GM18907 (cell line): ENCODE results near the gene KDM6B.
"Not testable (repeated sequence)": the region's sequence is repeated elsewhere in the genome, so short reads cannot be mapped to it uniquely, and the experiment has no call there.

Source experiments
- ATAC-seq: cut with Tn5 transposase; IDR thresholded peaks from one replicate; pipeline ENCODE4 v1.9.1; 2021; ENCODE audit warnings: mild to moderate bottlenecking, moderate library complexity; ENCODE audit not compliant: unreplicated experiment

The KDM6B gene, protein sequence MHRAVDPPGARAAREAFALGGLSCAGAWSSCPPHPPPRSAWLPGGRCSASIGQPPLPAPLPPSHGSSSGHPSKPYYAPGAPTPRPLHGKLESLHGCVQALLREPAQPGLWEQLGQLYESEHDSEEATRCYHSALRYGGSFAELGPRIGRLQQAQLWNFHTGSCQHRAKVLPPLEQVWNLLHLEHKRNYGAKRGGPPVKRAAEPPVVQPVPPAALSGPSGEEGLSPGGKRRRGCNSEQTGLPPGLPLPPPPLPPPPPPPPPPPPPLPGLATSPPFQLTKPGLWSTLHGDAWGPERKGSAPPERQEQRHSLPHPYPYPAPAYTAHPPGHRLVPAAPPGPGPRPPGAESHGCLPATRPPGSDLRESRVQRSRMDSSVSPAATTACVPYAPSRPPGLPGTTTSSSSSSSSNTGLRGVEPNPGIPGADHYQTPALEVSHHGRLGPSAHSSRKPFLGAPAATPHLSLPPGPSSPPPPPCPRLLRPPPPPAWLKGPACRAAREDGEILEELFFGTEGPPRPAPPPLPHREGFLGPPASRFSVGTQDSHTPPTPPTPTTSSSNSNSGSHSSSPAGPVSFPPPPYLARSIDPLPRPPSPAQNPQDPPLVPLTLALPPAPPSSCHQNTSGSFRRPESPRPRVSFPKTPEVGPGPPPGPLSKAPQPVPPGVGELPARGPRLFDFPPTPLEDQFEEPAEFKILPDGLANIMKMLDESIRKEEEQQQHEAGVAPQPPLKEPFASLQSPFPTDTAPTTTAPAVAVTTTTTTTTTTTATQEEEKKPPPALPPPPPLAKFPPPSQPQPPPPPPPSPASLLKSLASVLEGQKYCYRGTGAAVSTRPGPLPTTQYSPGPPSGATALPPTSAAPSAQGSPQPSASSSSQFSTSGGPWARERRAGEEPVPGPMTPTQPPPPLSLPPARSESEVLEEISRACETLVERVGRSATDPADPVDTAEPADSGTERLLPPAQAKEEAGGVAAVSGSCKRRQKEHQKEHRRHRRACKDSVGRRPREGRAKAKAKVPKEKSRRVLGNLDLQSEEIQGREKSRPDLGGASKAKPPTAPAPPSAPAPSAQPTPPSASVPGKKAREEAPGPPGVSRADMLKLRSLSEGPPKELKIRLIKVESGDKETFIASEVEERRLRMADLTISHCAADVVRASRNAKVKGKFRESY (N-terminal part only)

DNA sequence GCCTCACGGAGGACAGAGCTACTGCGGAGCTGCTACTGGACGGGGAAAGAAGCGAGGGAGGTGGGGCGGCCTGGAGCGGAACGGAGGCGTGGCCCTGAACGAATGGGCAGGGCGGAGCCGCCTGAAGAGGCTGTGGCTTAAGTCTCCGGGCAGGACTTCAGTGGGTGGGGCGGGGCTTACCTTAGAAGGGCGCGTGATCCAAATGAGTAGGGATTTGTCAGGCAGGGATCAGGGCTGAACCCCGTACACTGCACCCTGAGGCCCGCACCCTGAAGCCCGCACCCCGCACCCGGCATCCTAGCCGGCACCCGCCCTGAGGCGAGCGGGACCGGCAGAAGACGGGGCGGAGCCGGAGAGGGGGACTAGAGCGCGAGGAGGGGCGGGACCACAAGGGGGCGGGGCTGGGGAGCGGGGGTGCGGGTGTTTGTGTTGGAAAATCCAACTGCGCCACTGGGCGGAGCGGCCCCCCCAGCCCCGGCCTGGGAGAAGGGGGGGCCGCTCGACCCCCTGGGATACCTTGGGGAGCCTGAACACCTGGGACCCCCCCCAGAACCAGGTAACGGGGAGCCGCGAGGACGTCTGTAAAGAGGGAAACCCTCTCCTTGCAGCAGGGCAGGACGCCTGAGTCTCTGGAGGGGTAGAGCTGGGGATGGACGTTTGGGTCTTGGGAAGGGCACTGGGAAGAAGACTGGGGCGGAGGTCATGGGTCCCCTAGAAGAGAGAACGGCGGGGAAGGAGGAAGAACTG is at the start of gene KDM6B:
Gene KDM6B (plus strand): TSS at position 423 of the 747 bp plus-strand sequence. CDS start 11,338 bp downstream, outside the sequence.
- peak; percentile 36 for ATAC-seq

DNA sequence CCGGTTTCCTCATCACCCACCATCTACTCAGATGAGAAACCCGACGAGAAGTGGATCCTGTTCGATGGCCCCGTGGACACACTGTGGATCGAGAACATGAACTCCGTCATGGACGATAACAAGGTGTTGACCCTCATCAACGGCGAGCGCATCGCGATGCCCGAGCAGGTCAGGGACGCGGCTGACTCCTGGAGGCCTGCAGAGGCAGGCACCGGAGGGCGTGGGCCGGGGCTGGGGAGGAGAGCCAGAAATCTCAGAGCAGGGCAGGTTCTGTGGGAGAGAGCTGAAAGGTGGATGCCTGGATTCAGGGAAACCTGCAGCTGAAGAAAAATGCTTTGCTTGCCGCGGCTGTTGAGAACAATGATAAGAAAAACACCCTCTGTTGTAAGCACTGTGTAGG is 47.2 kb upstream of the KDM6B start:
- no peak for ATAC-seq

DNA sequence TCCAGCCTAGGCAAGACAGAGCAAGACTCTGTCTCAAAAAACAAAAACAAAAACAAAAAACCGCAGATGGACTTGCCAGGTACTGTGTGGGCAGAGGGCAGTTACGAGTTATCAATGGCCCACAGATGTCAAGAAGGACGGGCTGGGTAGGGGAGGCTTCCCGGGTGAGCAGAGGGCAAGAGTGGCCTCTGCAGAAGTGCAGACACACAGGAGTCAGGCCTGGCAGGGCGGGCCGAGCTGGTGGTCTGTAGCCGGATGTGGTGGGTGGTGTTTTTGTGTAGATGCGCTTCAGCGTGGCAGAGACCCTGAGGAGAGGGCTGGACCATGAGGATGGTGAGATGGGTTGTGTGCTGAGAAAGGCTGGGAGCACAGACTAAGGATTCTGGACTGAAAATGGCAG is 44.9 kb upstream of the KDM6B start:
- no peak for ATAC-seq

DNA sequence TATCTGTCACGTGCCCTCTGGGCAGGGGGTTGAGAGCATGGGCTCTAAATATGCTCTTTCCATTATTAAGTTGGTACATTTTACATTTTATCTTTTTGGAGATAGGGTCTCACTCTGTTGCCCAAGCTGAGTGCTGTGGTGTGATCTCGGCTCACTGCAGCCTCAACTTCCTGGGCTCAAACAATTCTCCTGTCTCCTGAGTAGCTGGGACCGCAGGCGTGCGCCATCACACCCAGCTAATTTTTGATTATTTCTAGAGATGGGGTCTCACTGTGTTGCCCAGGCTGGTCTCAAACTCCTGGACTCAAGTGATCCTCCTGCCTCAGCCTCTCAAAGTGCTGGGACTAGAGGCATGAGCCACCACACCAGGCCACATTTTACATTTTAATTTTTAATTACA is 43.9 kb upstream of the KDM6B start:
- ATAC-seq: no peak

DNA sequence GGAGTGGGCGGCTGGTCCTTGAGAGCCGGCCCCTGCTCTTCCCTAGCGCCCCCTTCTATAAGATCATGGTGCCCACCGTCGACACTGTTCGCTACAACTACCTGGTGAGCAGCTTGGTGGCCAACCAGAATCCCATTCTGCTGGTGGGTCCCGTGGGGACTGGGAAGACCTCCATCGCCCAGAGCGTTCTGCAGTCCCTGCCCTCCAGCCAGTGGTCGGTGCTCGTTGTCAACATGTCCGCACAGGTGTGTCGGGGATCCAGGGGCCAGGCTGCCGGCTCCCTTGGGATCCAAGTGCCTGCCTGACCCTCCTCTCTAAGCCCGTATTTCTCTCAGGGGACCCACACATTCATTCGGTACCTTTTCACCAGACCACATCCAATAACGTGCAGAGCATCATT is 41.4 kb upstream of the KDM6B start:
- no peak for ATAC-seq

DNA sequence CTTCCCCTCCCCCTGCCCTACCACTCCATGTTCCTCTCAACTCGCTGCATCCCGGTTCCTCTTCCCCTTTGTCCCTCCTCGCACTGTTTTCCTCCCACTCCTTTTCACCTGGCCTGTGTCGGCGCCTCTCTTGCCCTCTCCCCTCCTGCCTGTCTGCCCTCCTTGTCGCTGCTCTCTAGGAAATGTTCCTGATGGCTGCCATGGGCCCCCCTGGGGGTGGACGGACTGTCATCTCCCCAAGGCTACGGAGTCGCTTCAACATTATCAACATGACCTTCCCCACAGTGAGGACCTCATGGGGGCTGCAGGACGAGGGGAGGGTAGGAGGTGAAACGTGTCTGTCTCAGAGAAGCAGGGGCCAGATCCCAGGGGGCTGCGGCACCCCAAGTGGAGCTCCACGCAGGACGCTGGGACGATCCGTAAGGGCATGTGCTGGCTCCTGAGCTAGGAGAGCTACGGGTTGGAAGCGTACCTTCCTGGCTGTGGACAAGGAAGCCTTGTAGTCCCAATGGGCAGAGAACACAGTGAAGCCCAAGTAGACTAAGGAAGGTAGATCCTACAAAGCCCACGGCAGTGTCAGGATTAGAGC is 39.8 kb upstream of the KDM6B start:
- no peak for ATAC-seq

DNA sequence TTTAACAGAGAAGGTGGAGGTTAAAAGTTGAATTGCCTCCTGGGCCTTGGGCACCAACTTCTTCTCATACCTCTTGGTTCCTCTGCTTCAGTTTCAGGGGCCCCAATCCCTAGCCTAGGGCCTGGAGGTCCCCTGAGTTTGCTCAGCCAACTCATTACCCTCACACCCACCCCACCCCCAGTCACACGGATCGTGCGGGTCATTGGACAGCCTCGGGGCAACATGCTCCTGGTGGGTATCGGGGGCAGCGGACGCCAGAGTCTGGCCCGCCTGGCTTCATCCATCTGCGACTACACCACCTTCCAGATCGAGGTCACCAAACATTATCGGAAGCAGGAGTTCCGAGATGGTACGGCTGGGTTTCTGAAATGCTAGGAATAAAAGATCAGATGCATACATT is 36.0 kb upstream of the KDM6B start:
- ATAC-seq: no peak

DNA sequence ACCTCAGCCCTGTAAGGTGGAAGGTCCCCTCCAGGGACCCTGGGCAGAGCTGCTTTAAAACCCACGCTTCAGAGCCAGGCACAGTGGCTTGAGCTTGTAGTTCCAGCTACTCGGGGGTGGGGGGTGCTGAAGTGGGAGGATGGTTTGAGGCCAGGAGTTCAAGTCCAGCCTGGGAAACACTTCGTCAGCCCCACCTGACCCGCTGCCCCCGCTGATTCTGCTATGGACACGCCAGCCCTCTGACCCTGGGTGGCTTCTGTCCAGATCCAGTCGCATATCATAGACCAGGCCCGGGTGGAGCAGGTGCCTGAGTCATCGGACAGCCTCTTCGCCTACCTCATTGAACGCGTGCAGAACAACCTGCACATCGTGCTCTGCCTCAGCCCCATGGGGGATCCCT is 35.2 kb upstream of the KDM6B start:
- ATAC-seq: no peak

DNA sequence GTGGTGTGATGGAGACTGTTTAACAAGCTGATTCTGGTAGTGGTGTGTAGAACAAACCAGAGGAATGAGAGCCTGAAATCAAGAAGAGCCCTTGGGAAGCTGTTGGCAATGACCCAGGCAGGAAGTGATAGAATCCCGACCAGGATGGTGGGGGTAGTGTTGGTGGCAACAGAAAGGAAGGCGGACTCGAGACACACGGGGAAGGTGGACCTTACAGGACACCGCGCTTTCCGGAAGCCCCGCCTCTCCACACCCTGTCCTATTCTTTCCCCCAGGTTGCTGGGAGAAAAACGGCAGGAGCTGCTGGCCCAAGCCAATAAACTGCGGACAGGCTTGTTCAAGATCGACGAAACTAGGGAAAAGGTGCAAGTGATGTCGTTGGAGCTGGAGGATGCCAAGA is 30.0 kb upstream of the KDM6B start:
- no peak for ATAC-seq

DNA sequence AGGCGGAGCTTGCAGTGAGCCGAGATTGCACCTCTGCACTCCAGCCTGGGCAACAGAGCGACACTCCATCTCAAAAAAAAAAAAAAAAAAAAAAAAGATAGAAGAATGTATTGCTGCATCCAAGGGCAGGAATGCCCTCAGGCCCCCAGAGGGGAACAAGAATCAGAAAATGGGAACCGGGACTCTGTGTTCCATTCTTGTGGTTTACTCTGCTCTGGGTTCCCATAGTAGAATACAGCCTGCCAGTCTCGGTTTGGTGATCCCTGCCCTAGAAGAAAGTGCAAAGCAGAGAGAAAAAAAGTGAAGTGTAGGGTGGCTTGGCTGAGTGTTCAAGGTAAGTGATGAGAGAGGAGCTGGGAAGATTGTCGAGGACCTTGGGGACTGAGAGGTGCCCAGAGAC is 27.4 kb upstream of the KDM6B start:
- no peak for ATAC-seq

DNA sequence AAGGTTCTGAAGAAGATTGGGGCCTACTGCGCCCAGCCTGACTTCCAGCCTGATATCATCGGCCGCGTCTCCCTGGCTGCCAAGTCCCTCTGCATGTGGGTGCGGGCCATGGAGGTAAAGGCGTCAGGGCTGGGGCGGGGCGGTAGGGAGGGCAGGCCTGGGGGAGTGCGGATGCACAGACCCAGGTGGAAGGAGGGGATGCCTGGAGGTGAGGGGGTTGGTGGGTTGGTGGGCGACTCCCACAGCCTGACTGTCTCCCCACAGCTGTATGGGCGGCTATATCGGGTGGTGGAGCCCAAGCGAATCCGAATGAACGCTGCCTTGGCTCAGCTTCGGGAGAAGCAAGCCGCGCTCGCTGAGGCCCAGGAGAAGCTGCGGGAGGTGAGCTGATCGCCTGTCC is 26.8 kb upstream of the KDM6B start:
- no peak for ATAC-seq

DNA sequence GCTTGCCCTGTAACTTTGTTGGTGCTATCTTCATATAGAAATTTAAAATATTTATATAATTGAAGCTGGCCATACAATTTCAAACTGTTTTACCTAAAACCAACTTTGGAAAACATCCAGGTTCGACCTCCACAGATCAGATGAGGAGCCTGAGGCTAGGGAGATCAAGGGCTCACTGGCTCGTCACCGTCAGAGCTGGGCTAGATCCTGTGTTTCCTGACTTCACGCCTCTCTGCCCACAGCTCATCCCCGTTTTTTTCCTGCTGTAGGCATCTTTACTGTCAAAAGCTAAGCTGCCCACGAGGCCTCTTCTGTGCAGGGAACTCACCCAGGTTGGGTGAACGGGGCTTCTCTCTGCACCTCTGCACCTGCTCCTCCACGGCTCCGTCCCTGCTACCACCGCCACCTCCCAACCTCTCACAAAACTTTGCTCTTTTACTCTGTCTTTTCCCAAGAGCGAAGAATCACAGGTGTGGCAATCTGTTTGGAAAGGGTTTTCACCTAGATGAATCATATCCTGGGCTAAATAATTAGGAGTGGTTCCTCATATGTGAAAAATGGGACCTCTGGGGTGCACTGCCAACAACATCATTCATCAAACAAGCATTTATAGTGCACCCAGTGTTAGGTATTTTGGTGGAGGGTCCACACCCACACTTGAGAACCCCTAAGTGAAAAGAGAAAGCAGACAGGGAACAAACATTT is 24.8 kb upstream of the KDM6B start:
- ATAC-seq: no peak

DNA sequence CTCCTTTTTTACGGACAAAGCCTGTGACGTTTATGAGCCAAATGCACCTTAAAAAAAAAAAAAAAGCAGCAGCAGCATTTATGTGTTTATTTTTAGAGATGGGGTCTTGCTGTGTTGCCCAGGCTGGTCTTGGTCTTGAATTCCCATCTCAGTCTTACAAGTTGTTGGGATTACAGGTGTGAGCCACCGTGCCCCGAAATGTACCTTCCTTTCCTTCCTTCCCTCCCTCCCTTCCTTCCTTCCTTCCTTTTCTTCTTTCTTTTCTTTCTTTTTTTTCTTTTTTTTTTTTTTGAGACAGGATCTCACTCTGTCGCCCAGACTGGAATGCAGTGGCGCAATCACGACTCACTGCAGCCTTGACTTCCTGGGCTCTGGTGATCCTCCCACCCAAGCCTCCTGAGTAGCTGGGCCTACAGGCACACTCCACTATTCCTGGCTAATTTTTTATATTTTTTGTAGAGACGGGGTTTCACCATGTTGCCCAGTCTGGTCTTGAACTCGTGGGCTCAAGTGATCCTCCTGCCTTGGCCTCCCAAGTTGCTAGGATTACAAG is 24.1 kb upstream of the KDM6B start:
- ATAC-seq: not testable (repeated sequence)

DNA sequence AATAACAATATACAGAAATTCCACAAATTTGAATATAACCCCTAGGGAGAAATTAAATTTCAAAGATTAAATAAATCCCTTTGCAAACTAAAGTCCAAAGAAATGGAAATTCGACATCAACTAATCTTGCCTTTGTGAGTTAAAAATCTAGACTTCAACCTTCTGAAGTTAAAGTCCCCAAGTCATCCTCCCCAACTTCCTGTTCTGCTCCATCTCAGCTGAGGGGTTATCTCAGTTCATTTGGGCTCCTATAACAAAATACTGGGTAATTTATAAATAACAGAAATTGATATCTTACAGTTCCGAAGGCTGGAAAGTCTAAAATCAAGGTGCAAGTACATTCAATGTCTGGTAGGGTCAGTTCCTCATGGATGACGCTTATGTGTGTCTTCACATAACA is 22.8 kb upstream of the KDM6B start:
- ATAC-seq: no peak

DNA sequence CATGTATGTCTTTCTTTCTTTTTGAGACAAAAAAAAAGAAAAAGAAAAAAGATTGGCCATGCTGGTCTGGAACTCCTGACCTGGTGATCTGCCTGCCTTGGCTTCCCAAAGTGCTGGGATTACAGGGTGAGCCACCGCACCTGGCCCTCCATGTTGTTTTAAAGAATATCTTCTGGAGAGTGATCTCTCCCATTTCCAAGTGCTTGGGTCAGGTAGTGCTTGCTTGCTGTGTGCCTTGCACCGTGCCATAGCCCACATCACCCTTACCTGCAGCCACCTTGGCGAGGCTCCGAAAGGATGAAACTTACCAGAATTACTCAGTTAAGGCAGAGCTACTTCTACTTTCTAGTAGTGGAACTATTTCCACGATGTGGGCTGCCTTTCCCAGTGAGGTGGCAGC is 19.0 kb upstream of the KDM6B start:
- no peak for ATAC-seq

DNA sequence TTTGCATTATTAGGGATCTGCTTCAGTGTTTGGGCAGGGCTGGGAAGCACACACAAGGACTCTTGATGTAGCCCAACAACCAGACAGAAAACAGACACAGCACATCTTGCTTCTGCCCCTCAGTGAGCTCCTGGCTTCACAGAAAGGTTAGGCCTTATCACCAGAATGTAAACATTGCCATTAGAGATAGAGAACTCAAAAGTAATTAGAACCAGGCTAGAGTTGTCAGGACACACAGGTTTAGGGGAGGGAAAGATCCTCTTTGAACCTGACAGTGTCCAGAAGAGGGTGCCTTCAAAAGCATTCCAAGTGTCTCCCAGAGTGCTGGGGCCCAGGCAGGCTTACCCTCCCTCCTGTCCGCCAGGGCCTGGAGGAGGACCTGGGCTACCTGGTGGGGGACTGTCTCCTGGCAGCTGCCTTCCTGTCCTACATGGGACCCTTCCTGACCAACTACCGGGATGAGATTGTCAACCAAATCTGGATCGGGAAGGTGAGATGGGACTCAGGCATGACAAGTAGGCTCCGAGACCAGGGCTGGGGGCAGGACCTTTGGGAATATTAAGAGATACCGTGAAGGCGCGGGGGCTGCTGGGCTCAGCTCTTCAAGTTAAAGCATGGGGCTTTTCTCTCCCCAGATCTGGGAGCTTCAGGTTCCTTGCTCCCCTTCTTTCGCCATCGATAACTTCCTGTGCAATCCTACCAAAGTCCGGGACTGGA is 16.9 kb upstream of the KDM6B start:
- no peak for ATAC-seq

DNA sequence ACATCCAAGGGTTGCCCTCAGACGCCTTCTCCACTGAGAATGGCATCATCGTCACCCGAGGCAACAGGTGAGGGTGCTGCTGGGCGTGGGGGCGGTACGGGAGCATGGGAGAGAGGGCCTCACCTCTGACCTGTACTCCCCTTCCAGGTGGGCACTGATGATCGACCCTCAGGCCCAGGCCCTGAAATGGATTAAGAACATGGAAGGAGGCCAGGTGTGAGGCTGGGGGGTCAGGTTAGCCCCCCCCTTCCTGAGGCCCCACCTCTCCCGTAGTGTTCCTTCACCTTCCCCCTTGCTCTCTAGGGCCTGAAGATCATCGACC is 16.4 kb upstream of the KDM6B start:
- no peak for ATAC-seq

DNA sequence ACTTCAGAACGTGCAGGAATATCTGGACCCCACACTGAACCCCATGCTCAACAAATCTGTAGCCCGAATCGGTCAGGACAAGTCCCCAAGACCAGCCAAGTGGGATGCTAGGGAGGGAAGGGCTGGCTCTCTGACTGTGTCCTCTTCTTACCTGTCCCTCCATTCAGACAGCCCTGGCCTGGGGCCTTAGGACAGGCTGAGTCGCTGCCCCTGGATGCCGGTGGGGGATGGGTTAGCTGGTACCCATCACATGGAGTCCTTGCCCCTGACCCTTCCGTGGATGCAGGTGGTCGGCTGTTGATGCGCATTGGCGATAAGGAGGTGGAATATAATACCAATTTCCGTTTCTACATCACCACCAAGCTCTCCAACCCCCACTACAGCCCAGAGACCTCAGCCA is 16.0 kb upstream of the KDM6B start:
- ATAC-seq: no peak
